Measurements from ENCODE around the gene PROM2.

GRCh38 chr2:95310216-95310615 is 36.0 kb downstream of the PROM2 start:
- TF ChIP-seq SUZ12 (IDR thresholded peaks at IDR 0.05; ENCODE audit: extremely low read depth, insufficient read depth, insufficient read length) (no peak), YY1 (IDR thresholded peaks at IDR 0.05; ENCODE audit: insufficient read depth, insufficient read length) (no peak), ZNF274 (IDR thresholded peaks at IDR 0.05; ENCODE audit: low read depth, low read length) (no peak)

Measured in NT2/D1 (cell line).